Activated naive CD4-positive, alpha-beta T cell treated with anti-CD3 and anti-CD28 coated beads for 36 hours (primary cell): ENCODE results near the gene WDR18. TPM values are rescaled to one million over a fixed set of nuclear protein-coding genes. Genes with fewer than 3 reads are reported as not detected.
A peak's percentile ranks its signal among the peaks of the same experiment; 100 is the strongest.

Source experiments
- CTCF ChIA-PET: fragments of 350-600 bp; sonication (Branson Sonifier 250); formaldehyde crosslinking; loops from one replicate; lab custom pipeline; 2021; ENCODE audit warnings: antibody characterized with exemption; lab: Charles Lee
- DNase-seq: peaks from one replicate; pipeline ENCODE4 v3.0.0-alpha.2; 2020
- H3K27ac Mint-ChIP-seq: one replicate; pipeline ENCODE4 v1.8.0; 2021; ENCODE audit warnings: mild to moderate bottlenecking, mixed read lengths
- H3K27me3 Mint-ChIP-seq: one replicate; pipeline ENCODE4 v1.8.0; 2021; ENCODE audit warnings: low read depth, mixed read lengths
- H3K36me3 Mint-ChIP-seq: one replicate; pipeline ENCODE4 v1.8.0; 2021; ENCODE audit warnings: low read depth, mixed read lengths
- H3K4me1 Mint-ChIP-seq: one replicate; pipeline ENCODE4 v1.8.0; 2021; ENCODE audit warnings: low read depth, mixed read lengths
- H3K4me3 Mint-ChIP-seq: one replicate; pipeline ENCODE4 v1.8.0; 2021; ENCODE audit warnings: mild to moderate bottlenecking, moderate library complexity, mixed read lengths
- H3K9me3 Mint-ChIP-seq: one replicate; pipeline ENCODE4 v1.8.0; 2021; ENCODE audit warnings: mixed read lengths
- intact Hi-C: fragments of 100-400 bp; cut with micrococcal nuclease; formaldehyde crosslinking; loops from one replicate; pipeline ENCODE4 v1.15.1; 2023
- total RNA-seq, 2 experiments: library from RNA; stranded (reverse); gene quantifications; one replicate each; pipeline ENCODE4 v1.2.3, GENCODE V29; 2021

WDR18 gene
- total RNA-seq, 2 experiments from 2014 or later, result 77.8 to 82.0 TPM

DNA sequence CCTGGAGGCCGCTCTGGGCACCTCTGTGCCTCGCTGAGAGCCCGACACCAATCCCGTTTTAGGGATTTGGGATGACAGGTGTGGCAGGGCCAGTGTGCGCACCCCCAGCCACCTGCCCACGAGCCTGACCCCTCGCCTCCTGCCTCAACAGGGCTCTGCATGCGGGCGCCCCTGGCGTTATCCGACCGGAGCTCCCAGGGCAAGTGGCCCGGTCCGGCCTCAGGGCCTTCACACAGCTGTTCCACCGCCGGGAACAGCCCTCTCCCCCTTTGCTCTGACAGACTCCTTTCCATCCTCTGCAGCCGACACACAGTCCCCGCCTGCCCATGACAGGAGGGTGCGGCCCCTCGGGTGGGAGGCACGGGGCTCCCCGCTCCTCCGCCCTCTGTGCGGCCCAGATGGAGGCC lies 7.1 kb upstream of the WDR18 start:
- CTCF ChIA-PET, result no interaction called here
- Mint-ChIP-seq H3K4me3 (no peak overlapping the region), H3K27ac (no peak overlapping the region), H3K9me3 (no peaks in the 10 kb centered on the region), H3K27me3 (no peaks in the 10 kb centered on the region), H3K4me1 (no peaks in the 10 kb centered on the region), H3K36me3 (peaks cover 4% of the 10 kb centered on the region)
- intact Hi-C loops, result no loop called here
- DNase-seq, result no peak

DNA sequence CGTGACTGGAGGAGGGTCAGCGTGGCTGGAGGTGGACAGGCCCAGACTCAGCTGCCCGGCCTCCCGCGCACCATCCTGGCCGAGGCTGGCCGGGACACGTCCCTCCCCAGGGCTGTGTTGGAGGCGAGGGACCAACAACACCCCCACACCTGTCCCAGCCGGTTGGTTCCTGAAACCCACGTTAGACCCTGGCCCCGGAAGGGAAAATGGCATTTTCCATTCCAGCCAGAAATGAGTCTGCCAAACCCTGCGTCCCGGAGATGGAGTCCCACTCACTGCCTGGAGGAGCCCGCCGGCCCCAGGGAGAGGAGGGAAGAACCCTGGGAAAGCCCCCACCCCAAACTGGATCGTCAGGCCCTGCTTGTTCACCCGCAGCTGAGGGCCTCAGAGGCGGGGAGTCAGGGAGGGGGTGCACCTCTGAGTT lies 4.8 kb upstream of the WDR18 start:
- no peak for DNase-seq
- intact Hi-C loops, result no loop called here
- H3K4me3 Mint-ChIP-seq, result no peak overlapping the region
- H3K4me1 Mint-ChIP-seq, result peaks cover 7% of the 10 kb centered on the region
- no peak overlapping the region for H3K27ac Mint-ChIP-seq
- peaks cover 2% of the 10 kb centered on the region for H3K36me3 Mint-ChIP-seq
- CTCF ChIA-PET, result interaction anchor here (0.9 kb wide), 1 partner anchor 56 kb away, joined by 3 read pairs; no protein-coding TSS in a partner anchor
- no peaks in the 10 kb centered on the region for H3K27me3 Mint-ChIP-seq
- H3K9me3 Mint-ChIP-seq, result no peaks in the 10 kb centered on the region

DNA sequence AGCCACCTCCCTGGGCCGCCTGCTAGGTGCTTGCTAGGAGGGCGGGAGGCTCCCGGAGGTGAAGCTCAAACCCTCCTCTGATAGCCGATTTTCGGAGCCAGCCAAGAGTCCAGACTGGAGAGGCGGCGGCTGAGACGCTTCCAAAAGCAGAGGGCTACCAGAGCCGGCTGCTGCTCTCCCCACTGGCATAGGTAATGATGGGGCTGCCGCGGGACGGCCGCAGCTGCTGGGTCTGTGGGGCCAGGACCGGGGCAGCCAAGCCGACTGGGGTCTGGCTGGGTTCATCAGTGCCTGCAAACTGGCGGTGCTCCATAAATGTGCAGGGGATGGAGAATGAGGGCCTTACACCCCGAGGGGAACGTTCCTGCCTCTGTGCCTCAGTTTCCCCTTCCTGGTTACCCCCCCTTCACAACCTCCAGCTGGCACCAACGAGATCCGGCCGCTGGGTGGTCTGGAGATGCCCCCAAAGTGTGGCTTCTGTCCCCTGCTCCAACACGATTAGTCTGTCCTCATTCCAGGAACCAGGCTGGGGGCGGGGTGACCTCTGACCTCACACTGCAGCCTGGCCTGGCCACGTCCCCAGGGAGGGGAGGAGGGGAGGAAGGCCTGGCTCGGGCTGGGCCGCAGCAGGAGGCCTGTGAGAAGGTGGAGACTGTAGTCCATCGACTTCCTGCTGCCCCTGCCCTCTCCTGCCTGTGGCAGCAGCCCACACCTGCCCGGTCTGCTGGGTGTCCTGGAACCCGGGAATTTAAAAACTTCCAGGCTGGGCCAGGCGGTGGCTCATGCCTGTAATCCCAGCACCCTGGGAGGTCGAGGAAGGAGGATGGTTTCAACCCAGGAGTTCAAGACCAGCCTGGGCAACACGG lies 3.8 kb upstream of the WDR18 start:
- H3K4me1 Mint-ChIP-seq, result peaks cover 14% of the 10 kb centered on the region
- intact Hi-C loops, result loop anchor here (5.0 kb wide), 1 partner anchor 212 kb away; no protein-coding TSS in a partner anchor

DNA sequence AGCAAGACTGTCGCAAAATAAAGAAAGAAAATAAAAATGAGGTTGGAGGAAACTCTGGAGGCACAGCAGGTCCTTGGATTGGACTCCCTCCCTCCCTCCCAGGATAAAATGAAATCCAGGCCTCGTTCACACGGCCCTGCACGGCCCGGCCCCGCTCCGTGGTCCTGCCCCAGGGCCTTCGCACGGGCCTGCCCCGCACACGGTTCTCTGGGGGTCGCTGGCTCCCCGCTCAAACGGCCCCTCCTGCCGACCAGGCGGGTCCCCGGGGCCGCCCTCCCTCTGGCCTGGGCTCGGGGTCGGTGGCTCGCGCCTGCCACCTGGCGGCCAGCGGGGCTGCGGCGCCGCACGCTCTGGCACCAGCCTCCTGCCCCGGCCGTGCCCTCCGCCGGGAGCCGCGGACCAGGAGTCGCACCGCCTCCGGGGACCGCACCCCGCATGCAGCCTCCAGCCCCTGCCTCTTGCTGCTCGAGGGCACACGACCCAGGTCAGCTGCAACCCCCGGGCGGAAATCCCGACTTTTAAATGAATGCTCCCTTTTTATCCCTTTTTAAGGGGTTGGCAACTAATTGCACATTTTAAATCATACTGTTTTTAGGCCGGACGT lies 1.5 kb upstream of the WDR18 start:
- Mint-ChIP-seq H3K36me3 (peaks cover 6% of the 10 kb centered on the region), H3K27me3 (no peaks in the 10 kb centered on the region), H3K27ac (no peak overlapping the region), H3K9me3 (no peaks in the 10 kb centered on the region), H3K4me1 (peaks cover 21% of the 10 kb centered on the region), H3K4me3 (peak overlapping the region; percentile 24)
- DNase-seq, result peak; percentile 71
- intact Hi-C loops, result loop anchor here (1.0 to 5.0 kb wide), 3 partner anchors 61 to 212 kb away; no protein-coding TSS in a partner anchor
- CTCF ChIA-PET, result interaction anchor here (2.6 to 5.4 kb wide), 2 partner anchors 61 to 119 kb away, joined by 20 to 102 read pairs; no protein-coding TSS in a partner anchor

More for the DNA sequence above, 3.8 kb upstream of the WDR18 start:
- CTCF ChIA-PET, result interaction anchor here (0.9 to 5.4 kb wide), 3 partner anchors 42 to 59 kb away, joined by 3 to 102 read pairs (median 3); no protein-coding TSS in a partner anchor
- H3K27me3 Mint-ChIP-seq, result no peaks in the 10 kb centered on the region
- peaks cover 3% of the 10 kb centered on the region for H3K36me3 Mint-ChIP-seq
- no peak for DNase-seq
- no peak overlapping the region for H3K4me3 Mint-ChIP-seq
- H3K27ac Mint-ChIP-seq, result no peak overlapping the region
- H3K9me3 Mint-ChIP-seq, result no peaks in the 10 kb centered on the region

DNA sequence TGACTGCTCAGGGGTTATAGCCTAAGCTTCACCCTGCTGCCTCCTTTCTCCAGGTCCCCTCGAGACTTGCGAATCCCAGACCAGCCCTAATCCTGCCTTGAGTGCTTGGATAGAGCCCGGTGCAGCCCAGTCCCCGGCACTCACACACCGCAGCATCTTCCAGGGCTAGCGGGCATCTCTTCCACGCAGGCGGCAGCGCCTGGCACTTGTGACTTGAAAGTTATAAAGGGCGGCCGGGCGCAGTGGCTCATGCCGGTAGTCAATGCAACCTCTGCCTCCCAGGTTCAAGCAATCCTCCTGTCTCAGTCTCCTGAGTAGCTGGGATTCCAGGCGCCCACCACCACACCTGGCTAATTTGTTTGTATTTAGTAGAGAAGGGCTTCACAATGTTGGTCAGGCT lies 1.9 kb downstream of the WDR18 start:
- Mint-ChIP-seq H3K27me3 (no peaks in the 10 kb centered on the region), H3K4me3 (peak overlapping the region; percentile 92), H3K4me1 (peaks cover 21% of the 10 kb centered on the region), H3K27ac (no peak overlapping the region), H3K9me3 (no peaks in the 10 kb centered on the region), H3K36me3 (peaks cover 11% of the 10 kb centered on the region)
- intact Hi-C loops, result no loop called here
- CTCF ChIA-PET, result interaction anchor here (0.9 to 5.4 kb wide), 2 partner anchors 65 to 115 kb away, joined by 3 to 102 read pairs; no protein-coding TSS in a partner anchor
- DNase-seq, result no peak

DNA sequence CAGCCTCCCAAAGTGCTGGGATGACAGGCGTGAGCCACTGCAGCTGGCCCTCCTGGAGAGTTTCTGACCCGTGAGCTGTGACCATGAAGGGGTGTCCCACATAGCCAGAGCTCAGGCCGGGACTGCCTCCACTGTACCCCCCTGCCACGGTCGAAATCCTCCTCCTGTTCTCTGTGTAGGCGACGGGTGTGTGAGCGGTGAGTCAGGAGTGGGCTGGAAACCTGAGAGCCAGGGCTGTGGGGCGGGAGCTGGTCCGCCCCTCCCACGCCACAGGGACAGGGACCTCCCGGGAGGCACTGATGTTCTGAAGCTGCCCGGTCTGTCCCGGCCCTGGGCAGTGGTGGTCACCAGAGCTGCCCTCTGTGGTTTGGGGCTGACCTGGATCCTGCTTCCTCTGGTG lies 3.9 kb downstream of the WDR18 start:
- Mint-ChIP-seq H3K4me1 (peaks cover 21% of the 10 kb centered on the region), H3K4me3 (no peak overlapping the region), H3K27ac (no peak overlapping the region), H3K36me3 (peaks cover 15% of the 10 kb centered on the region), H3K27me3 (no peaks in the 10 kb centered on the region), H3K9me3 (no peaks in the 10 kb centered on the region)
- intact Hi-C loops, result no loop called here
- DNase-seq, result no peak
- CTCF ChIA-PET, result no interaction called here

DNA sequence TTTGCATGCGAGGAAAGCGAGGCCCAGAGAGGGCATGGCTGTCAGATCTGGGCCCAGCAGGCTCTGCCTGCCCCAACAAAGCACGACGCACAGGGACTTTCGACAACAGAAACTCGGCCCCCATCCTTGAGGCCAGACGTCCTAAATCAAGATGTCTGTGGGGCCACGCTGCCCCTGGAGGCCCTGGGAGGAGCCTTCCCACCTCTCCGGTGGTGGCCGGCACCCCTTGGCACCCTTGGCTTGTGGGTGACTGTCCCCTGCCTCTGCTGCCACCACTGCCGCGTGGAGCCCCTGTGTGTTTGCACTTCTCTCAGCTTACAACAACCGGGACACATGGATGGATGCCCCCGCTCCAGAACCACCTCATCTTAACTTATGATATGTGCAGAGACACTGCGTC lies 4.4 kb downstream of the WDR18 start:
- no peak overlapping the region for H3K4me3 Mint-ChIP-seq
- H3K4me1 Mint-ChIP-seq, result peaks cover 19% of the 10 kb centered on the region
- H3K27me3 Mint-ChIP-seq, result no peaks in the 10 kb centered on the region
- H3K36me3 Mint-ChIP-seq, result peaks cover 18% of the 10 kb centered on the region
- intact Hi-C loops, result no loop called here
- DNase-seq, result no peak
- CTCF ChIA-PET, result no interaction called here
- no peaks in the 10 kb centered on the region for H3K9me3 Mint-ChIP-seq
- H3K27ac Mint-ChIP-seq, result no peak overlapping the region

DNA sequence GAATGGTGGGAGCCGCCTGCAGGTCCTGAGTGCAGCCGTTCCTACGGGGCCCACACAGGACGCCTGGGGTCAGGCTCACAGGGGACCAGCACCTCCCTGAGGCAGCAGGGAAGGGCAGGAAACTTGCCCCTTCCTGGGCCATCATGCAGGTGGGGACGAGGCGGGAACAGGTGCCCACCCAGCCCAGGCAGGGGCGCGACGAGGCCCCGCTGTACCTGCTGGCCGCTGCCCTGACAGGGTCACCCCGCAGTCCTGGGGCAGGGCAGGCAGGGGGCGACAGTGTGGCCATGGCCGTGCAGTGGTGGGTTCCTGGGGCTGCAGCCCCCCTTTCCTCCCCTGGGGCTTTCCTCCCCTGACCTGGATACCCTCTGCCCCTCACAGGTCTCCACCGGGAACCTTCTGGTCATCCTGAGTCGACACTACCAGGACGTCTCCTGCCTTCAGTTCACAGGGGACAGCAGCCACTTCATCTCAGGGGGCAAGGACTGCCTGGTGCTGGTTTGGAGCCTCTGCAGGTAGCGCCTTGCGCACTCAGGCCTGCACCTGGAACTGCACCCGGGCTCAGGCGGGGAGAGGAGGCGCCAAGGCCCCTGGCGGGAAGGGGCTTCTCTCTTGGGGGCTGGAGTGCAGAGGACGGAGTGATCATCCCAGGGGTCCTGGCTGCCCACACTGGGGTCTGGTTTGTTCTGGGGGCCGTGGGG lies 5.4 kb downstream of the WDR18 start:
- H3K4me3 Mint-ChIP-seq, result no peak overlapping the region
- intact Hi-C loops, result no loop called here
- peaks cover 15% of the 10 kb centered on the region for H3K36me3 Mint-ChIP-seq
- CTCF ChIA-PET, result no interaction called here
- no peak for DNase-seq
- no peaks in the 10 kb centered on the region for H3K27me3 Mint-ChIP-seq
- peaks cover 13% of the 10 kb centered on the region for H3K4me1 Mint-ChIP-seq
- no peak overlapping the region for H3K27ac Mint-ChIP-seq
- no peaks in the 10 kb centered on the region for H3K9me3 Mint-ChIP-seq

DNA sequence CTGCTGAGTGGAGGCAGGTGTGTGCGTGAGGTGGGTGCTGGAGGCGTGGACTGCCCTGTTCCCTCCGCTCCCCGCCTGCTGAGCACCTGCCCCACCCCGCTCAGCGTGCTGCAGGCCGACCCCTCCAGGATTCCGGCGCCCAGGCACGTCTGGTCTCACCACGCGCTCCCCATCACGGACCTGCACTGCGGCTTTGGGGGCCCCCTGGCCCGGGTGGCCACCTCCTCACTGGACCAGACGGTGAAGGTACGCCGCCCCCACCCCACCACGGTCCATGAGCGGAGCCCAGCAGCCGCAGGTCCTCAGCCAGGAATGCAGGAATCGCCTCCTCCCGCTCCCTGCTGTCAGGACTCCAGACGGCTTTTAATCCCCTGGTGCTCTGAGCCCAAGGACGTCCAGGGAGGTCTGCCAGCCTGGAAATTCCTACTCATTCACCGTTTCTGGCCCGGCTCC lies 6.0 kb downstream of the WDR18 start:
- no peak overlapping the region for H3K4me3 Mint-ChIP-seq
- no peaks in the 10 kb centered on the region for H3K27me3 Mint-ChIP-seq
- H3K27ac Mint-ChIP-seq, result no peak overlapping the region
- intact Hi-C loops, result no loop called here
- peaks cover 15% of the 10 kb centered on the region for H3K36me3 Mint-ChIP-seq
- no peaks in the 10 kb centered on the region for H3K9me3 Mint-ChIP-seq
- H3K4me1 Mint-ChIP-seq, result peaks cover 8% of the 10 kb centered on the region
- CTCF ChIA-PET, result no interaction called here
- DNase-seq, result no peak

DNA sequence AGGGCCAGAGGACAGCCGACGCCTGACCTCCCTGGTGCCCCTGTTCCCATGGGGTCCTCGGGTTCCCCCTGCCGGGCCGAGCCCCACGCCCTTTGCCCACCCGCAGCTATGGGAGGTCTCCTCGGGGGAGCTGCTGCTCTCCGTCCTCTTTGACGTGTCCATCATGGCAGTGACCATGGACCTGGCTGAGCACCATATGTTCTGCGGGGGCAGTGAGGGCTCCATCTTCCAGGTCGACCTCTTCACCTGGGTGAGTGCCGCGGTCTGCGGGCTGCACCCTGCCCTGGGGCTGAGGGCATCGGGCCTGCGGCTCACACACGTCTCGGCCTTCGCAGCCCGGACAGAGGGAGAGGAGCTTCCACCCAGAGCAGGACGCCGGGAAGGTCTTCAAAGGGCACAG lies 6.6 kb downstream of the WDR18 start:
- CTCF ChIA-PET, result no interaction called here
- no peak for DNase-seq
- H3K27me3 Mint-ChIP-seq, result no peaks in the 10 kb centered on the region
- peaks cover 15% of the 10 kb centered on the region for H3K36me3 Mint-ChIP-seq
- no peak overlapping the region for H3K4me3 Mint-ChIP-seq
- intact Hi-C loops, result no loop called here
- H3K27ac Mint-ChIP-seq, result no peak overlapping the region
- H3K4me1 Mint-ChIP-seq, result peaks cover 3% of the 10 kb centered on the region
- H3K9me3 Mint-ChIP-seq, result no peaks in the 10 kb centered on the region

DNA sequence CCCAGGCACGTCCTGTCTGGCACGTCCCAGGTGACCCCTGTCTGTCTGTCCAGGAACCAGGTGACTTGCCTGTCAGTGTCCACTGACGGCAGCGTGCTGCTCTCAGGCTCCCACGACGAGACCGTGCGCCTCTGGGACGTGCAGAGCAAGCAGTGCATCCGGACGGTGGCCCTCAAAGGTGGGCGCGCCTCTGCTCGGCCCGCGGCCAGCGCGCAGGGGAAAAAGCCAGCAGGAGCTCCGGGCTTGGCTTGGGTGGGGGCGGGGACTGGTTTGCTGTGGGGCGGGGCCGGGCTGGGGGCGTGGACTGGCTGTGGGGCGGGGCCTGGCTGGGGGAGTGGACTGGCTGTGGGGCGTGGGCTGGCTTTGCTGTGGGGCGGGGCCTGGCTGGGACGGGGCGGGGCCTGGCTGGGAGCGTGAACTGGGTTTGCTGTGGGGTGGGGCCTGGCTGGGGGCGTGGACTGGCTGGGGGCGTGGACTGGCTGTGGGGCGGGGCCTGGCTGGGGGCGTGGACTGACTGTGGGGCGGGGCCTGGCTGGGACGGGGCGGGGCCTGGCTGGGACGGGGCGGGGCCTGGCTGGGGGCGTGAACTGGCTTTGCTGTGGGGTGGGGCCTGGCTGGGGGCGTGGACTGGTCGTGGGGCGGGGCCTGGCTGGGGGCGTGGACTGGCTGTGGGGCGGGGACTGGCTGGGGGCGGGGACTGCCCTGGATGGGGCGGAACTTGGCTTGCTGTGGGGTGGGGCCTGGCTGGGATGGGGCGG lies 7.2 kb downstream of the WDR18 start:
- Mint-ChIP-seq H3K27me3 (no peaks in the 10 kb centered on the region), H3K27ac (no peak overlapping the region), H3K9me3 (no peaks in the 10 kb centered on the region), H3K36me3 (peaks cover 15% of the 10 kb centered on the region), H3K4me3 (no peak overlapping the region), H3K4me1 (peaks cover 8% of the 10 kb centered on the region)
- DNase-seq, result peak; percentile 71
- intact Hi-C loops, result no loop called here
- CTCF ChIA-PET, result no interaction called here
